HepG2 (cell line): ENCODE data around the gene ATP6V0A1. TPM values are rescaled to one million over a fixed set of nuclear protein-coding genes. Genes with fewer than 3 reads are reported as not detected.

Experiments
- ATAC-seq: fragments of 200-7000 bp; cut with Tn5 transposase; 3 replicates; pipeline ENCODE4 v1.9.1; 2020; ENCODE audit warnings: mild to moderate bottlenecking, moderate library complexity
- BruUV-seq: library from RNA; stranded (reverse); fragments of 400-500 nt; replicated peaks from 2 replicates; lab custom pipeline; 2021; lab: Mats Ljungman, UMichigan
- CTCF ChIA-PET: fragments of 300-600 bp; formaldehyde crosslinking; extraction: SDS; loops from one replicate; lab custom pipeline; 2021; ENCODE audit warnings: low total read pairs, inconsistent platforms, low intra/inter-chr PET ratio; lab: Yijun Ruan, JAX
- POLR2A ChIA-PET: fragments of 350-600 bp; sonication (Branson Sonifier 250); formaldehyde crosslinking; loops from one replicate; lab custom pipeline; 2020; ENCODE audit warnings: antibody characterized with exemption, inconsistent platforms; lab: Yijun Ruan, JAX
- DNase-seq: peaks from one replicate; pipeline ENCODE4 v3.0.0-alpha.2; 2015; ENCODE audit warnings: low spot score
- FAIRE-seq: peaks from 3 replicates; lab custom pipeline; 2011; peaks lifted over from hg19 to GRCh38; lab: Jason Lieb, UNC
- H2AFZ ChIP-seq: one replicate; pipeline ENCODE4 v1.6.1; 2011; ENCODE audit warnings: low read length, inconsistent platforms
- H3K27ac ChIP-seq: fragments of 300-600 bp; 3 replicates; pipeline ENCODE4 v1.8.0; 2011; ENCODE audit warnings: mixed run types, mild to moderate bottlenecking, mixed read lengths, low read length, inconsistent platforms; ENCODE audit not compliant: insufficient read depth; ENCODE audit errors: extremely low read length
- H3K27me3 ChIP-seq, 2 experiments: fragments of 200-600 bp in 1 of 2; 2 replicates in 1 of 2; 3 replicates in 1 of 2; pipeline versions ENCODE4 v1.6.0 to v1.8.0; 2011; ENCODE audit warnings: low read length in 2 of 2, mild to moderate bottlenecking in 2 of 2, moderate library complexity in 2 of 2, inconsistent platforms in 1 of 2; ENCODE audit not compliant: insufficient read depth in 2 of 2, control insufficient read depth in 1 of 2
- H3K36me3 ChIP-seq, 2 experiments: fragments of 200-600 bp in 1 of 2; replicated peaks in 1 of 2; 2 replicates in 1 of 2; 3 replicates in 1 of 2; pipeline versions ENCODE4 v1.5.1 to v1.8.0; 2011; ENCODE audit warnings: low read length in 2 of 2, inconsistent platforms in 1 of 2; ENCODE audit not compliant: insufficient read depth in 2 of 2, control insufficient read depth in 1 of 2
- H3K4me1 ChIP-seq: 2 replicates; pipeline ENCODE4 v1.5.1; 2012; ENCODE audit warnings: low read length, inconsistent platforms; ENCODE audit not compliant: insufficient read depth
- H3K4me2 ChIP-seq: 2 replicates; pipeline ENCODE4 v1.6.0; 2011; ENCODE audit warnings: low read depth, low read length, inconsistent platforms
- H3K4me3 ChIP-seq, 3 experiments: fragments of 200-600 bp in 1 of 3; sonication (generic), shearing (Covaris generic) in 1 of 3; replicated peaks in 1 of 3; 2 replicates each; pipeline ENCODE4 v1.5.1; 2011 to 2016; ENCODE audit warnings: low read length in 3 of 3, inconsistent platforms in 2 of 3, low read depth in 2 of 3, mild to moderate bottlenecking in 2 of 3, control low read depth in 1 of 3, mixed read lengths in 1 of 3; ENCODE audit not compliant: insufficient read depth in 1 of 3
- H3K79me2 ChIP-seq: one replicate; pipeline ENCODE4 v1.6.1; 2011; ENCODE audit warnings: low read length, inconsistent platforms; ENCODE audit not compliant: insufficient read depth
- H3K9ac ChIP-seq: 2 replicates; pipeline ENCODE4 v1.6.0; 2011; ENCODE audit warnings: mild to moderate bottlenecking, low read depth, low read length, inconsistent platforms; ENCODE audit not compliant: insufficient read depth
- H3K9me3 ChIP-seq: 2 replicates; pipeline ENCODE4 v1.5.1; 2012; ENCODE audit warnings: mild to moderate bottlenecking, low read length
- H4K20me1 ChIP-seq: 2 replicates; pipeline ENCODE4 v1.6.0; 2011; ENCODE audit warnings: inconsistent platforms, mild to moderate bottlenecking, low read length, moderate library complexity; ENCODE audit not compliant: insufficient read depth
- FLYWCH1 ChIP-seq: sonication (generic); formaldehyde crosslinking; IDR thresholded peaks from 2 replicates; pipeline ENCODE4 v1.8.1; 2023; ENCODE audit warnings: mild to moderate bottlenecking, missing genetic modification reagents
- GABPB1 ChIP-seq: IDR thresholded peaks from 2 replicates; pipeline ENCODE4 v1.6.1; 2016; ENCODE audit warnings: mild to moderate bottlenecking, missing genetic modification reagents, moderate library complexity, missing compliant biosample characterization
- MAFG ChIP-seq: sonication (generic); formaldehyde crosslinking; IDR thresholded peaks from 2 replicates; pipeline ENCODE4 v1.5.1; 2020; ENCODE audit warnings: mild to moderate bottlenecking, missing genetic modification reagents
- MED13 ChIP-seq: sonication (generic); formaldehyde crosslinking; IDR thresholded peaks from 2 replicates; pipeline ENCODE4 v1.5.0; 2020; ENCODE audit warnings: missing genetic modification reagents
- NFE2L1 ChIP-seq: sonication (generic); formaldehyde crosslinking; IDR thresholded peaks from 2 replicates; pipeline ENCODE4 v1.4.0; 2020; ENCODE audit warnings: missing genetic modification reagents, mild to moderate bottlenecking, borderline replicate concordance
- PAWR ChIP-seq: sonication (generic); formaldehyde crosslinking; IDR thresholded peaks from 2 replicates; pipeline ENCODE4 v1.4.0; 2020; ENCODE audit warnings: missing genetic modification reagents, mild to moderate bottlenecking, borderline replicate concordance
- PCBP1 ChIP-seq: fragments of 200-400 bp; formaldehyde crosslinking; IDR thresholded peaks from 2 replicates; pipeline ENCODE4 v1.6.1; 2017; ENCODE audit warnings: mild to moderate bottlenecking, low read depth, low read length, borderline replicate concordance
- POLR2AphosphoS2 ChIP-seq: IDR thresholded peaks from 2 replicates; pipeline ENCODE4 v1.6.1; 2011; ENCODE audit warnings: low read depth, low read length, improper control_type of control experiment
- SALL1 ChIP-seq: sonication (generic); formaldehyde crosslinking; IDR thresholded peaks from 2 replicates; pipeline ENCODE4 v1.8.0; 2022; ENCODE audit warnings: mild to moderate bottlenecking, missing genetic modification reagents
- SATB2 ChIP-seq: sonication (generic); formaldehyde crosslinking; IDR thresholded peaks from 2 replicates; pipeline ENCODE4 v1.5.0; 2020; ENCODE audit warnings: missing genetic modification reagents
- ZFP37 ChIP-seq: sonication (generic); formaldehyde crosslinking; IDR thresholded peaks from 2 replicates; pipeline ENCODE4 v1.4.0; 2020; ENCODE audit warnings: missing genetic modification reagents, borderline replicate concordance
- ZNF839 ChIP-seq: sonication (generic); formaldehyde crosslinking; IDR thresholded peaks from 2 replicates; pipeline ENCODE4 v1.4.0; 2020; ENCODE audit warnings: missing genetic modification reagents, mild to moderate bottlenecking, borderline replicate concordance
- WGBS: methylation state at CpG from one replicate; pipeline ENCODE4 v1.1.6; 2017; ENCODE audit warnings: low lambda C conversion rate; 5-methylcytosine and 5-hydroxymethylcytosine counted together
- in situ Hi-C: cut with HindIII; loops from 2 replicates; pipeline ENCODE4 v1.10.0; 2017; ENCODE audit warnings: low pct_unique_long_range_greater_than_20kb; ENCODE audit not compliant: extremely low pct_ligation_motif_present
- intact Hi-C: fragments of 100-400 bp; cut with micrococcal nuclease; formaldehyde crosslinking; loops from one replicate; pipeline ENCODE4 v1.10.0; 2022; ENCODE audit not compliant: unreplicated experiment
- polyA plus RNA-seq, 8 experiments: library from polyadenylated mRNA; depleted of rRNA in 3 of 8; stranded (reverse) in 7 of 8; unstranded in 1 of 8; fragments of >200 nt; fragmentation: Illumina TruSeq in 4 of 8; extraction: Trizol in 4 of 8; gene quantifications; 2 replicates each; pipeline versions ENCODE4 v1.2.1 to v1.2.3, GENCODE V29; 2011 to 2016; ENCODE audit warnings: low read depth in 4 of 8, missing spikeins in 1 of 8, mixed read lengths in 1 of 8; ENCODE audit not compliant: insufficient read depth in 1 of 8
- total RNA-seq, 5 experiments: library from RNA; depleted of rRNA; stranded (reverse); fragments of >200 nt; fragmentation: Illumina TruSeq; extraction: Trizol; gene quantifications; 2 replicates each; pipeline ENCODE4 v1.2.3, GENCODE V29; 2016; ENCODE audit warnings: low read depth in 1 of 5
- TF ChIP-seq, protein P1 (sequence below): sonication (generic); formaldehyde crosslinking; IDR thresholded peaks from 2 replicates; pipeline ENCODE4 v1.4.0; 2020; ENCODE audit warnings: mild to moderate bottlenecking, missing genetic modification reagents

Gene ATP6V0A1
- total and polyA plus RNA-seq, 2 of the 13 experiments (the other 11 are each of a cell fraction or from before 2014, with no cell fraction given) = 27.9 to 54.1 TPM

- TF ChIP-seq, protein P1, sequence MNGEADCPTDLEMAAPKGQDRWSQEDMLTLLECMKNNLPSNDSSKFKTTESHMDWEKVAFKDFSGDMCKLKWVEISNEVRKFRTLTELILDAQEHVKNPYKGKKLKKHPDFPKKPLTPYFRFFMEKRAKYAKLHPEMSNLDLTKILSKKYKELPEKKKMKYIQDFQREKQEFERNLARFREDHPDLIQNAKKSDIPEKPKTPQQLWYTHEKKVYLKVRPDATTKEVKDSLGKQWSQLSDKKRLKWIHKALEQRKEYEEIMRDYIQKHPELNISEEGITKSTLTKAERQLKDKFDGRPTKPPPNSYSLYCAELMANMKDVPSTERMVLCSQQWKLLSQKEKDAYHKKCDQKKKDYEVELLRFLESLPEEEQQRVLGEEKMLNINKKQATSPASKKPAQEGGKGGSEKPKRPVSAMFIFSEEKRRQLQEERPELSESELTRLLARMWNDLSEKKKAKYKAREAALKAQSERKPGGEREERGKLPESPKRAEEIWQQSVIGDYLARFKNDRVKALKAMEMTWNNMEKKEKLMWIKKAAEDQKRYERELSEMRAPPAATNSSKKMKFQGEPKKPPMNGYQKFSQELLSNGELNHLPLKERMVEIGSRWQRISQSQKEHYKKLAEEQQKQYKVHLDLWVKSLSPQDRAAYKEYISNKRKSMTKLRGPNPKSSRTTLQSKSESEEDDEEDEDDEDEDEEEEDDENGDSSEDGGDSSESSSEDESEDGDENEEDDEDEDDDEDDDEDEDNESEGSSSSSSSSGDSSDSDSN (CRISPR knock-in tag) = peak; percentile 21; the same call in 1 of the 2 replicates
- no peak for TF ChIP-seq MED13 (CRISPR knock-in tag)
- TF ChIP-seq GABPB1 (CRISPR knock-in tag) = no peak; the same call in none of the 2 replicates
- TF ChIP-seq ZFP37 = 0 out of 2 replicates have a peak, but pooled peaks have one; percentile 7
- no peak for TF ChIP-seq MAFG
These were observed 106.3 kb downstream of the ATP6V0A1 start (continued) for GRCh38 chr17:42564815-42565522.

DNA sequence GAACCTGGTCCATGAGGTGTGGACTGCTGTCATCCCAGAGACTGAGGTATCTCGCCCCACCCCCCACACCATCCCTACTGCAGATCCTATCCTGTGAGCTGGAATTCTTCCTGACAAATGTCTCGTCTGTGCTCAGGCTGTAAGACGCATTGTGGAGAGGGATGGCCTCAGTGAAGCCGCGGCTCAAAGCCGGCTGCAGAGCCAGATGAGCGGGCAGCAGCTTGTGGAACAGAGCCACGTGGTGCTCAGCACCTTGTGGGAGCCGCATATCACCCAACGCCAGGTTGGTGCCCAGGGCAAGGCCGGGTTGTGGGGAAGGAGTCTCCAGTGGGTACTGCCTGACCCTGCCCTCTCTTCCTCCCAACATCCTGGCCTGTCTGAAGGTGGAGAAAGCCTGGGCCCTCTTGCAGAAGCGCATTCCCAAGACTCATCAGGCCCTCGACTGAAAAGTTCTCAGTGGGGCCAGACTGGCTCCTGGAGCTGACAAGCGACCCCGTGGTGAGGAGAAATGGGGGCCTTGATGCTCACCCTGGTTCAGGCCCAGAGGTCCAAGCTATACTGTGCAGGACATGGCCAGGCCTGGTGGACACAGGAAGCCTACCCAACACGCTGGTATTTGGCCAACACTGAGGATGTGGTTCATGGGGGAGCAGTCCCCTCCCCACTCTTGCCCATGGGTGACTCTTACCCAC is 107.0 kb downstream of the ATP6V0A1 start:
- BruUV-seq = no TSS peak
- Histone ChIP-seq H3K36me3 (peaks cover 26 to 48% of the 10 kb centered on the region in 2 experiments), H3K27me3 (no peaks in the 10 kb centered on the region; a peak in 1 of 5 replicates), H3K4me2 (peak overlapping the region; percentile 82), H3K79me2 (peaks cover 42% of the 10 kb centered on the region), H3K27ac (peak overlapping the region; percentile 91), H2AFZ (no peak overlapping the region), H3K4me3 (peak overlapping the region in 2 of 3 experiments; percentile 13 to 91; a peak in 3 of 6 replicates), H3K9me3 (no peaks in the 10 kb centered on the region), H3K4me1 (peaks cover 80% of the 10 kb centered on the region), H4K20me1 (no peaks in the 10 kb centered on the region), H3K9ac (peak overlapping the region; percentile 94)
- intact Hi-C loops (no loop called here), in situ Hi-C loops (no loop called here)
- ATAC-seq (no peak), FAIRE-seq (no peak), DNase-seq (no peak)
- ChIA-PET CTCF (no interaction called here), POLR2A (interaction anchor here (0.7 to 8.5 kb wide), 15 partner anchors 11 to 254 kb away, joined by 3 to 128 read pairs (median 9); partner anchors contain the start of genes CAVIN1, CNTD1, COA3 and HSD17B1)
- 95% methylated on average over 13 of the region's 16 CpGs for WGBS
- no peak for TF ChIP-seq SATB2
- TF ChIP-seq PAWR = no peak
- TF ChIP-seq POLR2AphosphoS2 = no peak
- TF ChIP-seq, protein P1 (CRISPR knock-in tag) = 0 out of 2 replicates have a peak, but pooled peaks have one; percentile 7
- peak; percentile 43; the same call in 1 of the 2 replicates for TF ChIP-seq ZNF839 (CRISPR knock-in tag)
- TF ChIP-seq PCBP1 = 0 out of 2 replicates have a peak, but pooled peaks have one; percentile 37
- TF ChIP-seq SALL1 = no peak
- peak; percentile 18; the same call in 1 of the 2 replicates for TF ChIP-seq NFE2L1 (CRISPR knock-in tag)
- peak; percentile 50; the same call in 1 of the 2 replicates for TF ChIP-seq FLYWCH1 (CRISPR knock-in tag)
